HG03442 (cell line): ENCODE measurements around the gene CALN1.

Source experiments
- ATAC-seq: cut with Tn5 transposase; IDR thresholded peaks from one replicate; pipeline ENCODE4 v1.9.1; 2021; ENCODE audit warnings: mild to moderate bottlenecking, moderate library complexity; ENCODE audit not compliant: unreplicated experiment

The CALN1 gene

DNA sequence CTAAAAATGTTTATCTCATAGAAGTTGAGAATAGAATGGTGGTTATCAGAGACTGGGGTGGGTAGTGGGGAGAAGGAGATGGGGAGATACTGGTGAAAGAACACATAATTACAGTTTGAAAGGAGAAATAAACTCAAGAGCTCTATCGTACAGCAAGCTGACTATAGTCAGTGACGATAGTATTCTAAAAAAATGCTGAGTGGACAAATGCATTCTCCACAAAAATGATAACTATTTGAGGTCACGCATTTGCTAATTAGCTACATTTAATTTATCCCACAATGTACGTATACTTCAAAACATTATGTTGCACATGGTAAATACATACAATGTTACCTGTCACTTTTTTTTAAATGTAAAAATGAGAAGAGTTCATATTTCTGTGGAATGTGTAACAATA, 507.7 kb downstream of the CALN1 start:
- ATAC-seq = no peak

DNA sequence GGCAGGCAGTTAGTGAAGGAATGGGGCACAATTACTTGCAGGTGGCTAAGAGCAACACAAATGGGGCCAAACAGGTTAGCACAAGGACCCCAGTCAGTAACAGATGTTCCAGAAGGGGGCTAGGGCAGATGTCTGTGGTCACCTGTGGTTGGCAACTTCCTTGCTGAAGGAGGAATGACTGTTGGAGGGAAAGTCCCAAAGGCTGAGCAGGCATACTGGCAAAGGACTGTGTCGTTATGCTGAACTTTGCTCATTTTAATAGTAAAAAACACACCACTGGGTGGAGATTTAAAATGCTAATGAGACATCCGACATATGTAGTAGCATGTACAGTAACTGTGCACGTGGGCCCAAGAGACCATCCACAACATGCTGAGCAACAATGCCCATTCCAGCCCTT, 511.6 kb downstream of the CALN1 start:
- no peak for ATAC-seq

DNA sequence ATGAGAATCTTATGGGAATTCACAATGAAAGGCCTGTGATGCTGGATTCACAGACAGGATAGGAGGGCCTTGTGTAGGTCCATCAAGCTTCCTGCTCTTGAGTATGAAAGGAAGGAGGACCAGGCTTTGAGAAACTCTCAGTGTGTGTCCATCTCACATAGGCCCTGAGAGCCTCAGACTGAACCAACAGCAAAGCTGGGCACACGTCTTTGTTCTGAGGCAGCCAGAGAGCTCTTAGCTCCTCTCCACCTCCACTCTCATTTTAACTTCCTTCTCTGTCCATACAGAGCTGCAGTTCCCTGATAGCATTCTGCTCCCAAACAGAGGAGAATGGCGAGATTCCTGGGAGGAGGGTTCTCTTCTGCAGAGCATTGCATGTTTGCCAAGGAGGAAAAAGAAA, 515.6 kb downstream of the CALN1 start:
- no peak for ATAC-seq

DNA sequence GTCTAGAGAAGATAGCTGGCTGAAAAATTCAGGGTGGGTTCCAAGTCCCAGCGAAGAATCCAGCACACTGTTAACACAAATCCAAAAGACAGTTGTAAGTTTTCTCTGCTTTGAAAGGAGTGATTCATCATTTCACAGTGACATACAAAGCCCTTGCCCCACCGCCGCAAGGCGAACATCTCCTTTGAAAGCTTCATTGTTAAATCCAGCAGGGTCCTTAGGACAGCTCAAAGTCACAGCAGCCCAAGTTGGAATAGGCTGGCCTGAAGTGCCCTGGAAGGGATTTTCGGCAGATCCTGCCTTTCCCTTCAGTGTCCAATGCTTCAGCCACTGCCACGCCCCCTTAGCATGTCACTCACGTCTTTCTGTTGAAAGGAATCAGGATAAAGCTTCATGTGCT, 526.1 kb downstream of the CALN1 start:
- no peak for ATAC-seq

DNA sequence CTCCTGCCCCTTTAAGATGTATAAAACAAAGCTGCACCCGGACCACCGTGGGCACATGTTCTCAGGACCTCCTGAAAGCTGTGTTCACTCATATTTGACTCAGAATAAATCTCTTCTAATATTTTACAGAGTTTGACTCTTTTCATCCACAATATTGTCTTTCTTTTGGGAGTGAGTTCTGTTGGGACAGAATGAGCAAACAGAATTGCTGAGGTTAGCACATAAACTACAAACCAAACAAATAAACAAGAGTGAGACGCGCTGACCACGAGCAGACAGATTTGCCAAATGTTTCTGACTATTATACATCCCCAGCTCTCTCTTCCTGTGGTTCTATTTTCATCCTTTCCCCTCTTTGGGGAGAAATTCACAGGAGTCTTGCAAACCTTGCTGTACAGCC, 526.7 kb downstream of the CALN1 start:
- ATAC-seq = no peak

DNA sequence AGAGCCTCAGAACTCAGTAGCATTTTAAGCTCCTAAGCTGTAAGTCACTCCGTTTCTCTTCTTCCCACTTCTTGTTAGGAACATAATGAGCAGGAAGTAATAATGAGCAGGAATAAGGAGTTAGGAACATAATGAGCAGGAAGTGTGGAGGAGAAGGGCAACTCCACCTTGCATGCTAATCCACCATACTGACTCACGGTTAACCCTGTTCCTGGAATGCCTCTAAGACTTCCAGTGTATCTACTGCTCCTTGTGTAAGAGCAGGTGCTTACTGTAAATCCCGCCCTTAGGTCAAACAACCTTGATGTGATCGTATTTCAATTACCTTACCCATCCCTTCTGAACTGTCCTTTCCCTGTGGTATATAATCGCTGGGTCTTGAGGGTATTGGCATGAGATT, 528.7 kb downstream of the CALN1 start:
- no peak for ATAC-seq

DNA sequence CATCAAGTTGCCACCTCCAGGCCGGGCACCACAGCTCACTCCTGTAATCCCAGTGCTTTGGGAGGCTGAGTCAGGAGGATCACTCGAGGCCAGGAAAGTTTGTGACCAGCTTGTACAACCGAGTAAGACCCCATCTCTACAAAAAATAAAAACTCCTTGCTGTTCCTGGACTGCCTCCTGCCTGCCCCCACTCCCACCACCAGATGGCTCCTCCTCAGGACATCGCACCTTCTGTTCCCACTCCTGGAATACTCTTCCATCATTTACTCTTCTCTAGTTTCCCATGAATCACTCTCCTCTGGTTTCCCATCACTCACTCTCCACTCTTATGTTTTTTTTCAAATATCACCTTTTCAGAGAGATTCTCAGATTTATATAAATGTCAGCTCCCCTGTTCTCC, 540.7 kb downstream of the CALN1 start:
- ATAC-seq = no peak

DNA sequence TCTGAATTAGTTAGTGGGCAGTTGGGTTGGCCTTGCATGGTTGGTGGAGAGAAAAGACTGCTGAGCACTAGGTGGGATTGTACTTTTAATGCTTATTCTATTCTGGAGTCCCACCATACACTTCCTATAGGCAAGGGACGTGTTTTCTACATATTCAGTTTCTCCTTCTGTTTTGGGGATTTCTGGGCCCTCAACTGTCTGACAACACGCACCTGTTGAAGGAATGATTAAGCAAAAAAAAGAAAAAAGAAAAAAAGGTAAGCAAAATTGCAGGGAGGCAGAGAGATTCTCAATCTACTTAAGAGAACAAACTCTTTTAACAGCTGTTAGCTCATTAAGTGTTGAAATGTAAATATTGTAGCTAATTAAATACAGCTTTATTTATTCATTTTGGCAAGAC, 541.3 kb downstream of the CALN1 start:
- no peak for ATAC-seq

DNA sequence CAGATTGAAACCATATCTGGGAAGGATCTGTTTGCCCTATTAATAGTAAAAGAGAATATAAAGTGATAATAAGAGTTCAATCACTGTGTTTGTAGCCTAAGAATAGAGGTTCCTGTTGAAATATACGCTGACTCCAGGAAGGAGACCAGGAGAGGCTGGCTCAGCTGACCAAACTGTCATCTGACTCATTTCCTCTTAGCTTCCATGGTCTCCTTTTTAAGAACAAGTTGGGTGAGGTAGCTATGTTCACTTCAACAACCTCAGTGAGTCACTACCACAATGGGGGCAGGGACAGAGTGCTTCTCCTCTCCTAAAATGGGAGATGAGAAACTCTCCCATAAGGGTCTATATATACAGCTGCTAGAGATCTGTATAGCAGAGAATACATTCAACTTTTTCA, 543.3 kb downstream of the CALN1 start:
- ATAC-seq = no peak

DNA sequence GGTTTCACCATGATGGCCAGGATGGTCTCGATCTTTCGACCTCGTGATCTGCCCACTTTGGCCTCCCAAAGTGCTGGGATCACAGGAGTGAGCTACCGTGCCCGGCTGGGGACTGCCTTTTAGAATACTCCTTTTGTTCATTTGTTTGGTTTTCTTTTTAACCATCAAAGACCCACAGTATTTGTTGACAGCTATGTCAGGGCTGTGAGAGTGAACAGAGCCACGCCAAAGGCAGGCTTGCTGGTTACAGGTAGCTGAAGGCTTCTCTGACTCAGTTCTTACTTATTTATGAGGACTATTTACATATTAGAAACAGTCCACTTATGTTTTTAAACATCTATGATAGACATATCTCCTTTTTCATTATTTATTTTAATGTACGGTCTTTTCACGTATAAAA, 544.5 kb downstream of the CALN1 start:
- no peak for ATAC-seq

DNA sequence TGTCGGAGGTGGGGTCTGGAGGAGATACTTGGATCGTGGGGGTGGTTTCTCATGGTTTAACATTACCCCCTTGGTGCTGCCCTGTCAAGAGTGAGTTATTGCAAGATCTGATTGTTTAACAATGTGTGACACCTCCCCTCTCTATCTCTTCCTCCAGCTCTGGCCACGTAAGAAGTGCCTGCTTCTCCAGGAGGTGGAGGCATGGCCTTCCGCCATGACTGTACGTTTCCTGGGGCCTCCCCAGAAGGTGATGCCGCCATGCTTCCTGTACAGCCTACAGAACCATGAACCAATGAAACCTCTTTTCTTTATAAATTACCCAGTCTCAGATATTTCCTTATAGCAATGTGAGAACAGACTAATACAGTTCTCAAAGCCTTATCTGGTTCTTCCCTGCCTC, 547.0 kb downstream of the CALN1 start:
- ATAC-seq = no peak

DNA sequence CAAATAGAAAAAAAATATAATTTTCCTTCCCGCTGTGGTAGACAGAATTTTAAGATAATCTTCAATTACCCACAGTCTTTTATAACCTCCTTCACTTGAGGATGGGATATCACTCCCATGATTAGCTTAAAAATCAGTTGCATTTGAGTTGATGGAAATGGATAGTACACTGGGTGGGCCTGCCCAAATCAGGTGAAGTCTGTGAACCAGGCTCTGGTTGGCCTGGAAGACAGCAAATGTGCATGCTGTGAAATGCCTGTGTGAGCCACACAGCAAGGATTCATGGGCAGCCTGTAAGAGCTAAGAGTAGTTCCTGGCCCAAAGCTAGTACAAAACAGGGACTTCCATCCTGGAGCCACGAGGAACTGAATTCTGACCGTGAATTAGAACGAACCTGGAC, 548.0 kb downstream of the CALN1 start:
- no peak for ATAC-seq

DNA sequence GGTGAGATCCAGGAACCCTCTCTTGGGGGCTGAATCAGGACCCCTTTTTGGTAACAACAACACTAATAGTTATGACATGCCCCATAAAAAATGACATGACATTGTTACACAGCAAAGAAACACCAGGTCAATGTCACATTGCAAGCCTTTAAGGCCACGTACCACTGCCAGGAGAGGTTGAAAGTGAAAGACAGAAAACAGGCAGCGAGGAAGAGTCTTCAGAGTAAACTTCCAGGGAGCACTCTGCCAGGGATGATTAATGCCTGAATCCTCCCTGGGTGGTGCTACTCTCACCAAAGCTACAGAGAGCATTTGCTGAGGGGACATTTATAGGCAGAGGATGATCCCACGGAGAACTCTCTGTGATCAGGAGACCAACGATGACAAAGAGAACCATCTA, 551.6 kb downstream of the CALN1 start:
- no peak for ATAC-seq

DNA sequence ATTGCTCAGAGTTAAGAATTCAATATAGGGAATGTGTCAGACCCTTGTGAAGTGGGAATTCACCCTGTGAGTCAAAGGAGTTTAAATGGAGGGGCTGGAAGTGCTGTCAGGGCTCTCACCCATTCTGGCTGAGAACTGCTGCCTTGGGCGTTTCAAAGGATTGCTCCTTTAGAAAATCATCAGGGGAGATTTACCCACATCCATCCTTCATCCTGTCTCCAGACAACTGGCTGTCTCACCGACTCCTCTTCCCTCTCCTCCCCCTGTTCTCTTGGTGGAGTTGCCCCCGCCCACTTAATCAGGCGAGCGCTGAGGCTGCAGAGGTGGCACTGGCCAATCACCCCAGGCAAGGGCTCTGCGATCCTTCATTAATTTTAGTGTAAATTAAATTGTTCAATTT, 554.8 kb downstream of the CALN1 start:
- no peak for ATAC-seq

DNA sequence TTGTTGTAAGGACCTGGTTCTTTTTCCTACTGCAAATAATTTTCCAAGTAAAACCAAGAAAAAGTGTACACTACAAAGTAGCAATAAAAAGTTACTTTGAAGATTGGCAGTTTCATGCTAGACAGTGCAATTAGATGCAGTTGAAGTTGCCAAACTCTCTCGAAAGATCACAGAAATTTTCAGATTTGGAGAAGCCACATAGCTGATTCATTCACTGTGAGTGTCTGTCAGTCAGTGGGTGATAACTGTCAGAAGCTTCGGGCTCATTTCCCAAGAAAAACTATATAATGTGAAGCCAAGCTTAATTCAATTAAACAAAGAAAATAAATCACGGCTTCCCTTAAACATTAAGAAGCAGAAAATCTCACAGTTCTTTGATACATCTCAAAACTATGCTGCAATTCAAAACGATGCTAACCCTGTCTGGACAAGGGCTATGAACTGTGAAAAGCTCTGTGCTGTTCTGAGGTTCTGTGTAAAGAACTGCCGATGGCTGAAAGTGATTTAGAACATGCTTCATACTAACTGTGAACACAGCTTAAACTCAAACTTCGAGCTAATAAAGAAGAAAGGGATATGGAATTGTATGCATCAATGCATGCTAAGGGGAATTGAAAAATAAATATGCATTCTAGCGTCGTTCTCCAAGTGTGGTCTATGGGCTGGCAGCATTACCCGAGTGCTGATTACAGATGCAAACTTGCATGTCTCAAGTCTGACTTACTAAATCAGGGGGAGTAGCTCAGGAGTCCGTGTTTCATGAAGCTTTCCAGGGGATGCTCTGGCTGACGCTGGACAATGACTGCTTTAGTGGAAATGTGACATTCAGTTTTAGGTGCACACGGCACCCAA, 557.4 kb downstream of the CALN1 start:
- no peak for ATAC-seq

DNA sequence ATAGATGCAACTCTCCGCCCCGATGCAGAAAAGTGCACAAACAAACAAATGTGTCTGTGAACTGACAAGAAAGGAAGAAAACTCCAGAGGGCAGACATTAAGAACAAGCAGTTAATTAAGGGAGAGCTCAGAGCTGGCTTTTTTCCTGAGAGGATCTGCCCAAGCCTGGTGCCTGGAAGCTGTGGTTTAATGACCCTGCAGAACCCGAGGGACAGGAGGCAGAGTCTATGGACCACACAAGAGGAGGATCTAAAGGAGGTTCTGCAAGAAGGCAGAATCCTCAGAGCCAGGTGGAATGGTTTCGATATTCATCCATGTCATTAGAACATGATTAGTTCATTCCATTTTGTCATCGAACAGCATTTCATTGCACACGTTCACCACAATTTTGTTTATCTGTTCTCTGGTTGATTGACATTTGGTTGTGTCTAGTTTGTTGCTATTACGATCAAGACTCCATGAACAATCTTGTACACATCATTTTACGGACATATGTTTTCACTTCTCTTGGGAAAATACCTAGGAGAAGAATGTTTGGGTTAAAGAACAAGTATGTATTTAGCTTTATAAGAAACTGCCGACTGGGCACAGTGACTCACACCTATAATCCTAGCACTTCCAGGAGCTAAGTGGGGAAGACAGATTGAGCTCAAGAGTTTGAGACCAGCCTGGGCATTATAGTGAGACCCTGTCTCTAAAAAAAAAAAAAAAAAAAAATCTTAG, 560.2 kb downstream of the CALN1 start:
- ATAC-seq = no peak

DNA sequence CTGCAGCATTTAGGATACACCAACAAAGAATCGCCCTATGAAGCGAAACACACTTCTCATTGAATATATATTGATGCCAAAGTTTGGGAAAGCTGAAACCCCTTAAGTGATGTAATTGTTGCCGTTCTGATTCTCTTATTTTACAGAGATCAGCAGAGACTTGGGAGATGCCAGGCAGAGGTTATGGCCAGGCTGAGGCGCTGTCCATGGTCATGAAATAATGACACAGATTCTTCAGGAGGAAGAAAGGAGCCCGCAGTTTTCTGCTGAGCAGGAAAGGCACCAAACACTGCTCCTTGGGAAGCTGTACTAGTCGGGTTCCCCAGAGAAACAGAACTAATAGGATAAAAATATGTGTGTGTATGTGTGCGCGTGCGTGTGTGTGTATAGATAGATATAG, 566.0 kb downstream of the CALN1 start:
- no peak for ATAC-seq

DNA sequence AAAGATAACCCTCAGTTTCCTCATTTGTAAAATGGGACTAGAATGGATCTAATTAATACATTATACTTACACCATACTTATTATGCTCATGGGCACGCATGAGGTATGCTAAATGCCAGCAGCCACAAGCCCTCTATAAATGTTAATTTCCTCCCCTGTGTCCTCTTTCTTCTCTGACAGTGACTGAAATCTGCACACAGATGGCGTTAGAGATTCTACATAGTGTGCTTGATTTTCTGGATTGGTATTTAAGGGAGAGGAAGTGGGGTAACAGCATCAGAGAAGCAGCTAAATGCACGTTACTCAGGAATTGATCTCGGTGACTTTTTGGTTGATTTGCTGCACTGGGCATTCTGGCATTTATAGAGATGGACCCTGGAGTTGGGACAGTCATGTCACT, 568.5 kb downstream of the CALN1 start:
- ATAC-seq = no peak

DNA sequence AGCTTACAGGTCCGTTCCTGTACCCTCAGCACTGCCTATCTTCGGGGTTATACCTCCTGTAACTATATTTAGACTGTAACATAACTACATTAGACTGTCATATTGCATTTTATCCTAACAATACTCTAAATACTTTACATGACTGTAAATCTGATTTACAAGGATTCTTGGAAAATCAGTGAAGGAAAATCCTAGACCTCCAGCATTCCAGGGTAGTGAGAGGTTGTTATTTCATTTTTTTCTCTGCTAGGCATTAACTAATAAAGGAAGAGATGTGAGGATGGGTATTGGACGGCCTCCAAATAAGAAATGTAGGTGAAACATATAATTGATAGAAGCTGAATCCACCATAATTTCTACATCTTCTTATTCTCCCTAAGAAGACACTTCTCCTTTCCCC, 569.4 kb downstream of the CALN1 start:
- no peak for ATAC-seq

DNA sequence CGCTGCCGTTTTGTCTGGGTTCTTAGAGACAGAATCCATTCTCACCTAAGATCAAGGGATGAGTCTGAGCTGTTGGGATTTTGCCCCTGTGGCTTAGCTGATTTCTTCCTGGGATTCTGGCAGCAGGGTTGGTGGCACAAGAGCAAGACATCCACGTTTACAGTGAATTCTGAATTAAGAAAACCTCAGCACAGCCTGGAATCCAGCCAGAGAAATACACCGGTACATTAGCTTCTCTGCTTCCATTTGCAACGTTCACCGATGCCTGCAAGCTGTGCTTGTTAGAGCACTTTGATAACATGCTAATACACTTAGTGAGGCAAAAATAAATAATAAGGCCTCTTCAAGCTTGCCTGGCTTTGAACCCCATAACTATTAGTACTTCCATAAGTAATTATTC, 569.8 kb downstream of the CALN1 start:
- ATAC-seq = no peak

DNA sequence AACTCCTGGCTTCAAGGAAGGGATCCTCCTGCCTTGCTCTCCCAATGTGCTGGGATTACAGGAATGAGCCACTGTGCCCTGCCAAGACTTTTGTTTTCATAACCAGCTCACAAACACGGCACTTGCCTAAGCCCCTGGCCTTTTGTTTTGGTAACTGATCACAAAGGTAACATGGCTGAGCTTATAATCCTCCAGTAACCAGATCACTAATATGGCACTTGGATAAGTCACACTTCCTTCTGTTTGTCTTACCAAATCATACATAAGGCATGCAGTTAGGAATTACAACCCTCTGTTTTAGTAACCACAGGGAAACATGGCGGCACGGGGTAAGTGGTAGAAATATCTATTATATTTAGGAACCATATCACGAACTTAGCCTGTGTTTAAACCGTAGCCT, 577.1 kb downstream of the CALN1 start:
- ATAC-seq = no peak

DNA sequence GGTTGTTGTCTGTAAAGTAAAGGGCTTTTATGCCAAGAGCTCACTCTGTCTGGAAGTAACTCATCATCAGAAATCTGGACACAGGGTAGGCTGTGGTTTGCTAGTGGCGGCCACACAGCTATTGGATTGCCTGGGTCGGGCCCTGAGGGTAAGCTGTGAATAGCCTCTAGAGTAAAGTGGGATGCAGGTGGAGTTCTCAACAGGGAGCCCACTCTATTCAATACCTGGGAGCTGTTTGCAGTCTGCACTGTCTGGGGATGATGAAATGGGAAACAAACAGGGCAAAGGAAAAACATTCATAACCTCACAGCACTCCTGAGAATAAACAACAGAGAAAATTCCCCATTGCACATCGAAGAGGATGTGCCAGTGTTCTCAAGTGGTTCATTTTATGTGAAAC, 582.6 kb downstream of the CALN1 start:
- ATAC-seq = no peak

DNA sequence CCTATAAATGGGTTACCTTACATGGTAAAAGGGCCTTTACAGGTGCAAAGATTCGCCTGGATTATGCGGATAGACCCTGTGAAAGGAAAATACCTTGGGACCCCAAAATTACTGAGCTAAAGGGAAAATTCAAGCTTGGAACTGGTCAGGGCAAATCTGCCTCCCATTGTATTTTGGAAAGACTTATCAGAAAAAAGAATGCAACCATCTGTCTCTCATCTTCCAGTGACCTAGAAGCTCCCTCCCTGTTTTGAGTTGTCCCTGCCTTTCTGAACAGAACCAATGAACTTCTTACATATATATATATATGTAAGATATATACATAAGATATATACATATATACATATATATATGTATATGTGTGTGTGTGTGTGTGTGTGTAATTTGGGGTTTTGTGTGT, 583.8 kb downstream of the CALN1 start:
- ATAC-seq = no peak
